DOHH2 (cell line): Measurements from ENCODE around the gene PIP5K1C.

Experiments
- CTCF ChIP-seq: fragments of 200-600 bp; sonication (generic); IDR thresholded peaks from one replicate; pipeline ENCODE4 v1.5.1; 2014; ENCODE audit warnings: antibody characterized with exemption, mild to moderate bottlenecking, low read depth, low read length; ENCODE audit not compliant: poor library complexity, severe bottlenecking
- EZH2phosphoT487 ChIP-seq: fragments of 200-600 bp; sonication (generic); IDR thresholded peaks from 2 replicates; pipeline ENCODE4 v1.6.1; 2017; ENCODE audit warnings: borderline replicate concordance, mild to moderate bottlenecking, antibody characterized with exemption, low read length, moderate library complexity, mixed read lengths

DNA sequence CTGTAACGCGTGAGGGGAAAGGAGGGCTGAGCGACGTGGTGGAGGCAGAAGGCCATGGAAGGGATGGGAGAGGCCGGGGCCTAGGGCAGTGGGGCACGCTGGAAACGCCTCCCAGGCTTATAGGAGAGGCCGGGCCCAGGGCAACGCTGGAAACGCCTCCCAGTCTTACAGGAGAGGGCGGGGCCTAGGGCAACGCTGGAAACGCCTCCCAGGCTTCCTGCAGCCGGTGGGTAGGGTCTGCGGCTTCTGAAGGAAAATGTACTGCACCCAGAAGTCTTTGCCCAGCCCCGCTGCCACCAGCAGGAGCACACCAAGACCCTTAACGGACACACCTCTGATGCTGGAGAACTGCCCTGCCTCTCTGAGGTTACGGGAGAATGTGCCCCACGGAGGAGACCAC, 82.8 kb downstream of the PIP5K1C start:
- TF ChIP-seq CTCF: no peak
- TF ChIP-seq EZH2phosphoT487: no peak
